Ectodermal cell (in vitro differentiated cells): ENCODE data around the gene RNF121.

Source experiments
- H3K27ac ChIP-seq: 2 replicates; pipeline ENCODE4 v1.7.0; 2013; ENCODE audit warnings: mild to moderate bottlenecking, low read depth, low read length; ENCODE audit not compliant: insufficient read depth, poor library complexity, severe bottlenecking
- H3K27me3 ChIP-seq: 2 replicates; pipeline ENCODE4 v1.7.0; 2013; ENCODE audit warnings: mild to moderate bottlenecking, low read length; ENCODE audit not compliant: insufficient read depth, control insufficient read depth, poor library complexity, severe bottlenecking
- H3K36me3 ChIP-seq: one replicate; pipeline ENCODE4 v1.7.0; 2013; ENCODE audit warnings: low read length; ENCODE audit not compliant: control insufficient read depth, insufficient read depth
- H3K4me1 ChIP-seq: one replicate; pipeline ENCODE4 v1.7.0; 2013; ENCODE audit warnings: low read length; ENCODE audit not compliant: control insufficient read depth, insufficient read depth
- H3K4me3 ChIP-seq: 2 replicates; pipeline ENCODE4 v1.7.0; 2013; ENCODE audit warnings: low read depth, low read length, control low read depth; ENCODE audit not compliant: insufficient read depth
- H3K9me3 ChIP-seq: 2 replicates; pipeline ENCODE4 v1.7.0; 2013; ENCODE audit warnings: mild to moderate bottlenecking, low read length, moderate library complexity; ENCODE audit not compliant: control insufficient read depth
- WGBS, 2 experiments: methylation state at CpG; one replicate each; pipeline ENCODE4 v1.1.7; 2013; ENCODE audit warnings: missing lambda C conversion rate in 2 of 2; 5-methylcytosine and 5-hydroxymethylcytosine counted together

The RNF121 gene

GRCh38 chr11:72037554-72038311, 108.9 kb downstream of the RNF121 start:
- Histone ChIP-seq H3K27ac (no peak overlapping the region), H3K4me1 (peaks cover 16% of the 10 kb centered on the region), H3K27me3 (no peaks in the 10 kb centered on the region), H3K4me3 (peak overlapping the region; percentile 21), H3K9me3 (no peaks in the 10 kb centered on the region), H3K36me3 (peaks cover 20% of the 10 kb centered on the region)
- 87 to 91% methylated on average over 4 of the region's 4 CpGs for WGBS, 2 experiments

GRCh38 chr11:72038491-72038890, 109.6 kb downstream of the RNF121 start:
- 50 to 60% methylated on average over 2 of the region's 2 CpGs for WGBS, 2 experiments
- H3K27ac ChIP-seq: no peak overlapping the region
- peak overlapping the region; percentile 21 for H3K4me3 ChIP-seq
- peaks cover 20% of the 10 kb centered on the region for H3K36me3 ChIP-seq
- peaks cover 16% of the 10 kb centered on the region for H3K4me1 ChIP-seq
- no peaks in the 10 kb centered on the region for H3K27me3 ChIP-seq
- no peaks in the 10 kb centered on the region for H3K9me3 ChIP-seq

- Histone ChIP-seq H3K27me3 (no peaks in the 10 kb centered on the region), H3K9me3 (no peaks in the 10 kb centered on the region), H3K4me3 (peak overlapping the region; percentile 55), H3K27ac (peak overlapping the region; percentile 27), H3K36me3 (peaks cover 20% of the 10 kb centered on the region), H3K4me1 (peaks cover 16% of the 10 kb centered on the region)
- WGBS, 2 experiments: 71 to 74% methylated on average over 5 of the region's 5 CpGs
These were observed 110.4 kb downstream of the RNF121 start for GRCh38 chr11:72039031-72039855.

DNA sequence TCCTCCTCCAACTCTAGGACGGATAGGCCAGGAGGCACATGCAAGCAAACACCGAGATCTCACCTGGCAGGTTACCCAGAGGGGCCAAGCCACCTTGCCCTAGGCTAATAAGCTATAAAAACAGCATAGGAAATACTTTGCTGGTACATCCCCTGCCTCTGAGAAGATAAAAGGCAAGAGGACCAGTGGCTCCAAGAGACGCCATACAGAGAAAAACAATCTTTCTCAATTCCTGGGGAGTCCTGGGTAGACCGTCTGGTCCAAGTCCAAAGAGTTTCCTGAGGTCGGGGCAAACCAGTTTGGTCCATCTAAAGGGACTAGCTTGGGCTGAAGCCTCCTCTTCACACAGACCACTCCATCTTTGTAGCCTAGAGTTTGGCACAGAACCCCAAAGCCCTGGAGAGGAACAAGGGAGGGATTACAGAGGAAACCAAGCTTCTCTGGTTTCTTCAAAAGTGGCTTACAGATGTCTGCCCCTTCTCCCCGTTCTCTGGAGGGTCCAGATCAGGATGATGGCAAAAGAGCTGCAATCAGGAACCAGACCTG, 111.1 kb downstream of the RNF121 start:
- no peaks in the 10 kb centered on the region for H3K27me3 ChIP-seq
- WGBS, 2 experiments: 66 to 67% methylated on average over 6 of the region's 6 CpGs
- H3K9me3 ChIP-seq: no peaks in the 10 kb centered on the region
- H3K4me1 ChIP-seq: peaks cover 16% of the 10 kb centered on the region
- H3K4me3 ChIP-seq: peak overlapping the region; percentile 55
- no peak overlapping the region for H3K27ac ChIP-seq
- peaks cover 15% of the 10 kb centered on the region for H3K36me3 ChIP-seq

- H3K9me3 ChIP-seq: no peaks in the 10 kb centered on the region
- peak overlapping the region; percentile 55 for H3K4me3 ChIP-seq
- H3K27ac ChIP-seq: peak overlapping the region; percentile 97
- no peaks in the 10 kb centered on the region for H3K27me3 ChIP-seq
- peaks cover 7% of the 10 kb centered on the region for H3K36me3 ChIP-seq
- 1 to 2% methylated on average over 18 to 23 of the region's 23 CpGs for WGBS, 2 experiments
- peaks cover 16% of the 10 kb centered on the region for H3K4me1 ChIP-seq
These were observed 111.9 kb downstream of the RNF121 start for GRCh38 chr11:72040491-72041363.

GRCh38 chr11:72041364-72042063, 112.7 kb downstream of the RNF121 start:
- Histone ChIP-seq H3K27me3 (no peaks in the 10 kb centered on the region), H3K27ac (peak overlapping the region; percentile 97), H3K4me3 (peak overlapping the region; percentile 55), H3K4me1 (peaks cover 16% of the 10 kb centered on the region), H3K9me3 (no peaks in the 10 kb centered on the region), H3K36me3 (peaks cover 6% of the 10 kb centered on the region)
- WGBS, 2 experiments: 6% methylated on average over 23 of the region's 23 CpGs

DNA sequence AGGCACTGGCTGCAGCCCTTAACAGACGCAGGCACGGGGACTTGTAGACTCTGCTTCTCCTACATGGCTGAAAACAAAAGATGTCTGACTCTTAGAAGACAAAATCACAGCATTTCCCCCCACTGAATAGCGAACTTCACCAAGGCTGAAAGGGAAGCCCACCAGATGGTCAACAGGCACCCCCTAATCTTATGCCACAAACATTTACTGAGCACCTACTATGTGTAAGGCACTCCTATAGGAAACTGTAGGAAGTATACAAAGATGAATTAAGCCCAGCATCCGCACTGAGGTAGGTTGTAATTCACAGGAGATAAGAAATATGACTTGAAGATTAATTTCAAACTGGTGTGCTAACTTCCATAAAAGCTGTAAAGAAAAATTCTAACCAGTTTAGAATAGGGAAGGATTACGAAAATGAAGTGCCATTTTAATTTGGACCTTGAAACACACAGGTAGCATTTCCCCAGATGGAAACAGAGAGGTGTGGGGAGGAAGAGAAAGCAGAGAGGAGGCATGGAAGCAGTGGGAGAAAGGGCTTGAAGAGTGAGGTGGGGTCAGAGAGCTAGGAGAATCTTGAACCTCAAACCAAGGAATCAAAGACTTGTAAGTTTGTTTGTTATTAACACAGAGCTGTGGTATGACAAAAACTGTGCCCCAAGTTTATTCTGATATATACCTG, 113.4 kb downstream of the RNF121 start:
- Histone ChIP-seq H3K4me3 (peak overlapping the region; percentile 55), H3K9me3 (no peaks in the 10 kb centered on the region), H3K4me1 (peaks cover 16% of the 10 kb centered on the region), H3K27me3 (no peaks in the 10 kb centered on the region), H3K27ac (peak overlapping the region; percentile 97), H3K36me3 (peaks cover 4% of the 10 kb centered on the region)
- WGBS, 2 experiments: 44 to 48% methylated on average over 4 to 5 of the region's 5 CpGs

- Histone ChIP-seq H3K9me3 (no peaks in the 10 kb centered on the region), H3K4me3 (no peak overlapping the region), H3K4me1 (peaks cover 5% of the 10 kb centered on the region), H3K27me3 (no peaks in the 10 kb centered on the region), H3K27ac (no peak overlapping the region), H3K36me3 (peaks cover 4% of the 10 kb centered on the region)
- WGBS, 2 experiments: 85 to 86% methylated on average over 5 of the region's 5 CpGs
These were observed 117.0 kb downstream of the RNF121 start for GRCh38 chr11:72045849-72046248.
